ENCODE results near the gene METTL16. TPM values are rescaled to one million over a fixed set of nuclear protein-coding genes. Genes with fewer than 3 reads are reported as not detected.

METTL16 gene
- total RNA-seq, 1 experiment from 2014 or later: 37.6 TPM

- TSS peak; percentile 96 for BruUV-seq (replicated peaks)
Measured at GRCh38 chr17:2393954-2394749, 117.5 kb downstream of the METTL16 start.

DNA sequence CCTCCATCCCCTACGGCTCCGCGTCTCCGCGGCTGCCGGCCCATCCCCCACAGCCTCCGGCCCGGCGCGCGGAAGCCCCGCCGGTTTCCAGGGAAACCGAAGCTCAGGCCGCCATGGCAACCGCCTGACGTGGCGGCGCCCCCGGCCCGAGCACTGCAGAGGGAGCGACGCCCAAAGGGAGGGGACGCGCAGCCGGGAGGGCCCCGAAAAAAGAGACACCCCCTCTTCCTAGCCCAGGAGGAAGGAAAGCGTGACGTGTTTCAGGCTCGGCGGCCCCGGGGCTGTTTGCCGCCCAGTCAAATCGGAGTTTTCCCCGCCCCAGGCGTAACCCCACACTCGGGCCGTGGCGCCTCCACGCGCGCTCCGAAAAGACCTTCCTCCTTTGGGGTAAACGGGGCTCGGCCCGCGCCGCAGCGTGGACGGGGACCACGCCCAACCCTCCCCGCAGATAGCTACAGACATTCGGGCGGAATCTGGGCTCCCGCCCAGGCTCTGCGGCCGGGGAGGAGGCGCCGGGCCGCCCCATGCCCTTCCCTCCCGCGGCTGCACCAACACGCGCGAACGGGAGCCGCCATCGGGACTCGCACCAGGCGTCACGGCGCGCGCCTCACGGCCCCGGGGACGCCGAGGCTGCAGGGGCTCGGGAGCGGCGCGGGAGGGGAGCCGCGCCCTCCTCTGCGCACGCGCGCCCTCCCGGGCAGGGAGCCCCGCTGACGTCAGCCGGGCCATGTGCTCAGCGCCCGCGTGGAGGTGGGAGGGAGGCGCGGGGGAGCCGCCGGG lies 118.3 kb downstream of the METTL16 start:
- CTCF ChIA-PET: interaction anchor here (1.2 to 2.8 kb wide), 4 partner anchors 10 to 23 kb away, joined by 3 to 21 read pairs (median 9); no protein-coding TSS in a partner anchor
- no peaks in the 10 kb centered on the region for H3K9me2 ChIP-seq (ENCODE audit: insufficient read depth)
- H3K9ac ChIP-seq (ENCODE audit: low read length): peak overlapping the region; percentile 100
- peak overlapping the region; percentile 61 to 63 for H3K4me3 ChIP-seq (replicated peaks in 1 of 2; ENCODE audit: low read depth in 1 of 2, low read length in 2 of 2)
- peaks cover 46 to 83% of the 10 kb centered on the region in 2 experiments for H3K4me1 ChIP-seq (ENCODE audit: control insufficient read depth in 1 of 2, insufficient read depth in 2 of 2, low read length in 2 of 2)
- RAD21 ChIA-PET (ENCODE audit: low non-redundant PET in 1 of 2, low total read pairs in 2 of 2, uncharacterized antibody in 2 of 2, unreplicated experiment in 2 of 2): interaction anchor here (0.9 to 1.4 kb wide), 3 partner anchors 8 to 57 kb away, joined by 3 to 4 read pairs (median 3); partner anchors contain the start of gene TSR1 (in 1 of the 2)
- intact Hi-C loops (cut with micrococcal nuclease): loop anchor here (1.0 kb wide), 1 partner anchor 8 kb away; the partner anchor contains the start of gene MNT
- no peaks in the 10 kb centered on the region for H4K20me1 ChIP-seq (ENCODE audit: insufficient read depth)
- no peaks in the 10 kb centered on the region for H3K9me3 ChIP-seq (ENCODE audit: control insufficient read depth in 1 of 2, insufficient read depth in 1 of 2, low read depth in 1 of 2, low read length in 2 of 2)
- H3K36me3 ChIP-seq (ENCODE audit: control insufficient read depth in 1 of 2, insufficient read depth in 2 of 2, low read length in 2 of 2): no peaks in the 10 kb centered on the region
- H3K79me2 ChIP-seq (ENCODE audit: insufficient read depth, low read length): peaks cover 54% of the 10 kb centered on the region
- no TSS peak for BruUV-seq (replicated peaks)
- H3K27me3 ChIP-seq (ENCODE audit: insufficient read depth, low read length): no peaks in the 10 kb centered on the region
- DNase-seq (ENCODE audit: low read depth, low spot score) (no peak), ATAC-seq (peak; percentile 39)
- peak overlapping the region; percentile 100 for H3K27ac ChIP-seq (ENCODE audit: low read depth, low read length)
- peak overlapping the region; percentile 93 for H3K4me2 ChIP-seq (ENCODE audit: low read length)
- peak; percentile 28 for TF ChIP-seq TCF7L2 (IDR thresholded peaks at IDR 0.05; ENCODE audit: borderline replicate concordance, extremely low read depth, insufficient read depth, insufficient read length)
- TF ChIP-seq, protein P1, sequence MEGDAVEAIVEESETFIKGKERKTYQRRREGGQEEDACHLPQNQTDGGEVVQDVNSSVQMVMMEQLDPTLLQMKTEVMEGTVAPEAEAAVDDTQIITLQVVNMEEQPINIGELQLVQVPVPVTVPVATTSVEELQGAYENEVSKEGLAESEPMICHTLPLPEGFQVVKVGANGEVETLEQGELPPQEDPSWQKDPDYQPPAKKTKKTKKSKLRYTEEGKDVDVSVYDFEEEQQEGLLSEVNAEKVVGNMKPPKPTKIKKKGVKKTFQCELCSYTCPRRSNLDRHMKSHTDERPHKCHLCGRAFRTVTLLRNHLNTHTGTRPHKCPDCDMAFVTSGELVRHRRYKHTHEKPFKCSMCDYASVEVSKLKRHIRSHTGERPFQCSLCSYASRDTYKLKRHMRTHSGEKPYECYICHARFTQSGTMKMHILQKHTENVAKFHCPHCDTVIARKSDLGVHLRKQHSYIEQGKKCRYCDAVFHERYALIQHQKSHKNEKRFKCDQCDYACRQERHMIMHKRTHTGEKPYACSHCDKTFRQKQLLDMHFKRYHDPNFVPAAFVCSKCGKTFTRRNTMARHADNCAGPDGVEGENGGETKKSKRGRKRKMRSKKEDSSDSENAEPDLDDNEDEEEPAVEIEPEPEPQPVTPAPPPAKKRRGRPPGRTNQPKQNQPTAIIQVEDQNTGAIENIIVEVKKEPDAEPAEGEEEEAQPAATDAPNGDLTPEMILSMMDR (IDR thresholded peaks at IDR 0.05 in 2 of 3, conservative IDR thresholded peaks at IDR 0.05 in 1 of 3; ENCODE audit: borderline replicate concordance in 1 of 3, insufficient read depth in 1 of 3, low read depth in 2 of 3, low read length in 2 of 3): no peak
- POLR2A ChIA-PET: interaction anchor here (0.6 to 2.4 kb wide), 9 partner anchors 8 to 280 kb away, joined by 3 to 12 read pairs (median 5); partner anchors contain the start of gene TSR1
- no peak overlapping the region for H2AFZ ChIP-seq (ENCODE audit: low read depth, low read length, poor library complexity, severe bottlenecking)

More at GRCh38 chr17:2393954-2394749, 117.5 kb downstream of the METTL16 start:
- Histone ChIP-seq H2AFZ (ENCODE audit: low read depth, low read length, poor library complexity, severe bottlenecking) (no peak overlapping the region), H3K4me2 (ENCODE audit: low read length) (peak overlapping the region; percentile 93), H3K27me3 (ENCODE audit: insufficient read depth, low read length) (no peaks in the 10 kb centered on the region), H3K9me2 (ENCODE audit: insufficient read depth) (no peaks in the 10 kb centered on the region), H3K36me3 (ENCODE audit: control insufficient read depth in 1 of 2, insufficient read depth in 2 of 2, low read length in 2 of 2) (no peaks in the 10 kb centered on the region), H3K4me3 (replicated peaks in 1 of 2; ENCODE audit: low read depth in 1 of 2, low read length in 2 of 2) (peak overlapping the region; percentile 52 to 63), H4K20me1 (ENCODE audit: insufficient read depth) (no peaks in the 10 kb centered on the region), H3K9me3 (ENCODE audit: control insufficient read depth in 1 of 2, insufficient read depth in 1 of 2, low read depth in 1 of 2, low read length in 2 of 2) (no peaks in the 10 kb centered on the region), H3K9ac (ENCODE audit: low read length) (peak overlapping the region; percentile 100), H3K4me1 (ENCODE audit: control insufficient read depth in 1 of 2, insufficient read depth in 2 of 2, low read length in 2 of 2) (peaks cover 49 to 91% of the 10 kb centered on the region in 2 experiments), H3K79me2 (ENCODE audit: insufficient read depth, low read length) (peaks cover 57% of the 10 kb centered on the region), H3K27ac (ENCODE audit: low read depth, low read length) (peak overlapping the region; percentile 100)
- DNase-seq (ENCODE audit: low read depth, low spot score) (no peak), ATAC-seq (no peak; the same call in none of the 2 replicates)
- ChIA-PET POLR2A (interaction anchor here (0.6 to 2.1 kb wide), 5 partner anchors 13 to 279 kb away, joined by 3 to 12 read pairs (median 7); partner anchors contain the start of gene TSR1), RAD21 (ENCODE audit: low non-redundant PET in 1 of 2, low total read pairs in 2 of 2, uncharacterized antibody in 2 of 2, unreplicated experiment in 2 of 2) (no interaction called here), CTCF (interaction anchor here (1.2 to 2.8 kb wide), 3 partner anchors 11 to 19 kb away, joined by 3 to 21 read pairs (median 4); no protein-coding TSS in a partner anchor)
- intact Hi-C loops (cut with micrococcal nuclease): loop anchor here (1.0 kb wide), 1 partner anchor 7 kb away; the partner anchor contains the start of gene MNT
- TF ChIP-seq MAX (IDR thresholded peaks at IDR 0.05) (no peak), POLR2AphosphoS5 (IDR thresholded peaks at IDR 0.05; ENCODE audit: low read depth, low read length) (peak; percentile 72)

Data from HCT116 (cell line).